HG03432 (cell line): Measurements from ENCODE around the gene BABAM2.
"Not testable (repeated sequence)": the region's sequence is repeated elsewhere in the genome, so short reads cannot be mapped to it uniquely, and the experiment has no call there.

Experiments
- ATAC-seq: cut with Tn5 transposase; IDR thresholded peaks from one replicate; pipeline ENCODE4 v1.9.1; 2021; ENCODE audit warnings: mild to moderate bottlenecking, moderate library complexity; ENCODE audit not compliant: unreplicated experiment

Gene BABAM2

DNA sequence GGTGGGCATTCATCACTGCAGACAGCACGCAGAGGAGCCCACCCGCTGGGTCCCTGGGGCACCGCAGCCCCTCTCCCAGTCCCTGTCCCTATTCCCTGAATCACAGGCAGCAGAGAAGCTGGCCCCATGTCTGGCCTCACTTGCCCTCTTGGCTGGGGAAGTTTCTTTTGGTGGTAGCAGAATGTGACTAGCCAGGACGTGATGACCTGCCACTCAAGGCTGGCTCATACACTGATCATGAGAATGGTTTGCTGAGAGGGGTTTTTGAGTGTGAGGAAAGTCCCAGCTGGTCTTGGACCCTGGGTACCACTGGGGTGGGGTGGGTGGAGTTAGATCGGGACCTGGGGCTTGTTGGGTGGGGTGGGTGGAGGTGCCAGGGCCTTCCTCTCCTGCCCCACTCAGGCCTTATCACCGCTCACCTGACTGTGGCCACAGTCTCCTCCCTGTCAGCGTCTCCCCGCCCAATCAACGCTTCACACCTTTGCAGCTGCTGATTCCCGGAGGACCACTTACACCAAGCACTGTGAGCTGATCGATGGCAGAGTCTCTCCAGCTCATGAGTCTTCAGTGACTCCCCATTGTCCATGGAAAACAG is 473.3 kb downstream of the BABAM2 start:
- no peak for ATAC-seq

DNA sequence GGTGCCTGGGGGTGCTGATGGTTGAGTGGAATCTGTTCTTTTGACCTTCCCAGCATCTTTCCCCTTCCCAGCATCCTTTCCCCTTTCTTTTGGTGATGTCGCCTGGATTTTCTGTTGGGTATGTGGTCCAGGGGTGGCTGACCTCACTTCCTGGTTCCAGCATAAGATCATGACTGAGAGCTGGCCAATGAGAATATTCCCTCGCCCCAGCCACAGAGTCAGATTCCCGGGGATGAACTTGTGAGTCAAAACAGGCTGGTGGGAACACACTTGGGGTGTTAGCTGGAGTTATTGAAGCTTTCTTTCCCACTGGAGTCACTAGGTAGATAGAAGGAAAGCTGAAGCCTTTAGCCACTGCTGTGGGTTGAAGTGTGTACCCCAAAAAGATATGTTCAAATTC is 474.1 kb downstream of the BABAM2 start:
- ATAC-seq: no peak

DNA sequence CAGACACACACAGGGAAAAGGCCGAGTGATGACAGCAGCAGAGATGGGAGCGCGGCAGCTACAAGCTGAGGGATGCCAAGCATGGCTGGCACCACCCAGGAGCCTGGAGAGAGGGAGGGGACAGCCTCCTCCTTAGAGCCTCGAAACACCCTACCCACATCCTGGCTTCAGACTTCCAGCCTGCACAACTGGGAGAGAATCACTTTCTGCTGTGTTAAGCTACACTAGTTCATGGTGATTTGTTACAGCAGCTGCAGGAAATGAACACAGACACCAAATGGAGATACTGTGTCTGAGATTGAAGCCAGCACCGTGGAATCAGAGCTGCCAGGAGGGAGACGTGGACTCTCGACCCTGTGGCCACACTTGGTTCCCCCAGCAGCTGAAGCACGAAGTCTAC is 474.6 kb downstream of the BABAM2 start:
- no peak for ATAC-seq

- ATAC-seq: no peak
Measured at GRCh38 chr2:28366149-28366495, 475.6 kb downstream of the BABAM2 start.

DNA sequence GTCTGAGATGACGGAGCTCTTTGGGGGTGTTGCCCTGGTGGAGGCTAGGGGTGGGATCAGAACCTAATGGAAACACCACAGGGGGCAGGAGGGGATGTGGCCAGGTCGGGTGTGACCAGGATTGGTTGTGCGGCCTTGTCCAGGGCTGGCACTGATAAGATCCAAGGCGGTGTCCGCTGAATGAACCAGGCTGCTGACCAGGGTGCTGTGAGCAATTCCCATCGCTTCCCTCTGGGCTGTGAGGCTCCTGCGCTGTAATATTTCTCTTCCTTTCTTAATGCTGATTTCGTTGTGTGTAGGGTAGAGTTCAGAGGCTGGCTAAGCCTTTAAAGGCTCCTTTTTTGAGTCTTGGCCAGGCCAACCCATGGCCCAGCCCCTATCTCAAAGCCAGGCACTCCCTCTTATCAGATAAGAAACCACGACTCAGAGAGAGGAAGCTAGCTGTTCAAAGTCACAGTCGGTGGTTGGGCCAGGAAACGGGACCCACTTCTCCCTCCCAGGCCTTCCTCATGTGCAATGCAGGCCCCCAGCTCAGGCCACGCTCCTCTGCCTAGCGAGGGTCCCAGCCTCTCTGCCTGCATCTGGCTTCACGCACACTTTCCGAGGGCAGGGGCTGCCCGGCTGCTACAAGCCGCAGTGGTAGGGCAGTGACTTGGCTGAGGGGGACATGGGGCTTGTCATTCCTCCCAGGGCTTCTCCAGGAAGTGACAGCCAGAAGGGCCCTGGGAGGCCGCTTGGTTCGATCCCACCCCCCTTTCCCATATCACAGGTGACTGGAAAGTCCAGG is 476.2 kb downstream of the BABAM2 start:
- no peak for ATAC-seq

- ATAC-seq: no peak
Measured at GRCh38 chr2:28367667-28368356, 477.3 kb downstream of the BABAM2 start.

- ATAC-seq: no peak
Measured at GRCh38 chr2:28368357-28368798, 477.8 kb downstream of the BABAM2 start.

DNA sequence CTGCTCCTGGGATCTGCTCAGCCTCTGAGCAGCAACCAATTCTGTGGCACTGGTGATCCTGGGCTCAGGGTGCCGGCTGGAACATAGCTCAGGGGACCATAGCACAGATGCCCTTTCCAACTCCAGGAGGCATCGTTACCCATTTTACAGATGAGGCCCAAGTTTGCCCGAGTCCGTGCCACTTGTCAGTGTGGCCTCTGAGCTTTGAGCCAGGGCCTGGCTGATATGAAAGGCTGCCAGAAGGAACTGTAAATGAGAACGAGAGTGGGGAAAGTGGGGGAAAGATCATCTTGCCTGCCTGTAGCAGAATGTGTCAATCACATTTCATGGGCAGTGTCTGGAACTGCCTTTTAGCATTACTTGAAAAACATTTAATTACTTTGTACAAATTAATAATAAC is 478.8 kb downstream of the BABAM2 start:
- no peak for ATAC-seq

GRCh38 chr2:28370354-28370753 is 479.8 kb downstream of the BABAM2 start:
- no peak for ATAC-seq

DNA sequence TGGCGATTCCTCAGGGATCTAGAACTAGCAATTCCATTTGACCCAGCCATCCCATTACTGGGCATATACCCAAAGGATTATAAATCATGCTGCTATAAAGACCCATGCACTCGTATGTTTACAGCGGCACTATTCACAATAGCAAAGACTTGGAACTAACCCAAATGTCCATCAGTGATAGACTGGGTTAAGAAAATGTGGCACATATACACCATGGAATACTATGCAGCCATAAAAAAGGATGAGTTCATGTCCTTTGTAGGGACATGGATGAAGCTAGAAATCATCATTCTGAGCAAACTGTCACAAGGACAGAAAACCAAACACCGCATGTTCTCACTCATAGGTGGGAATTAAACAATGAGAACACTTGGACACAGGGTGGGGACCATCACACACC is 481.2 kb downstream of the BABAM2 start:
- not testable (repeated sequence) for ATAC-seq

DNA sequence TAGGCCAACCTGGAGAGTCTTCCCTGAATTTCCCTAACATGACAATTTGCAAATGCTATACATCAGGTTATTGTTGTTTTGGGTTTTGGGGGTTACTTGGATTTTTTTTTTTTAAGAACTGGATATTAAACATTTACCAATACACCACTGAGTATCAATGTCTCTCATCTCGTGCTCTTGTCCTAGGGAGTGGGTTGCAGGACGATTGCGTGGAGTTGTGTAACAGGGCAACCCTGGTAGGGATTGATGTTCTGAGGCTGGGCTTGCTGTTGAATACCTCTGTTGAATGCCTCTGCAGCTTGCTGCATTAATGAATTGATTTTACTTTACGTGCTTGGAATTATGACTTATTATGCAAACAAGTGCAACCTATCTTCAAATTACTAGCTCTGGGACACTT is 483.3 kb downstream of the BABAM2 start:
- ATAC-seq: no peak

- ATAC-seq: no peak
Measured at GRCh38 chr2:28374331-28374730, 483.8 kb downstream of the BABAM2 start.

GRCh38 chr2:28375236-28375635 is 484.7 kb downstream of the BABAM2 start:
- ATAC-seq: no peak

DNA sequence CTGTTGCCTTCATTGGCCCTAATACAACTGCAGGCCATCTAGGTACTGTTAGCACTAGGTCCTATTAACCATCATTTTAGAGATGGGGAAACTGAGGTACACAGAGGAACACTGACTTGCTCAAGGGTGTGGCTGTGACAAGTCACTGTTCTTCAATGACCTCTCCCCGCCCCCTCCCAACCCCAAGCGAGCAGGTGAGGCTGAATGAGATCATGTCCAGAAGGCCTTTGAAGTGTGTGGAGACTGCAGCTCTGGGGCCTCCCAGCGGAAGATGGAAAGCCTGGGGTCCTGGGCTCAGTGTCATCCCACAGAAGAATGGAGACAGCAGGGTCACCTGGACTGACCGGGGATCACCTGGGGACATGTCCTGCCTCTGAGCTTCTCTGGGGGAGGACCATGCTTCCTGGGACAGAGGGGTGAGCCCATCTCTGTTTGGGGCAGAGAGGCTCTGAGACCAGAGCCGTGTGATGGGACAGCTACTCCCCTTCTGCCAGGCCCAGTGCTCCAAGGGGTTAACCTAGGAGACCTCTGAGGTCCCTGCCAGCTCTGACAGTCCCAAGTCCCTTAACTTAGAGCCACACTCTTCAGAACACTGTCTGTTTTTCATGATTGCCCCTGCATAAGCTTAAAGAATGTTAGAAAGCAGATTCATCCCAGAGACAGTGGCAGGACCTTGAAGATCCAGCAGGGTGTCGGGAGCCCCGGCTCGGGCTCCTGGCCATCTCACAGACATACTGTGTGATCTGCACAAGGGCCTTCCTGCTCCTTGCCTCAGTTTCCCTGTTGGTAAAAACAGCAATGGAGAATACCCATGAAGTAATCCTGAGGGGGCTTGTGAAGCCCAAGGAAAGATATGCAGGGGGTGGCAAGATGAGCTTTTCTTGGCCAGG is 485.5 kb downstream of the BABAM2 start:
- no peak for ATAC-seq

DNA sequence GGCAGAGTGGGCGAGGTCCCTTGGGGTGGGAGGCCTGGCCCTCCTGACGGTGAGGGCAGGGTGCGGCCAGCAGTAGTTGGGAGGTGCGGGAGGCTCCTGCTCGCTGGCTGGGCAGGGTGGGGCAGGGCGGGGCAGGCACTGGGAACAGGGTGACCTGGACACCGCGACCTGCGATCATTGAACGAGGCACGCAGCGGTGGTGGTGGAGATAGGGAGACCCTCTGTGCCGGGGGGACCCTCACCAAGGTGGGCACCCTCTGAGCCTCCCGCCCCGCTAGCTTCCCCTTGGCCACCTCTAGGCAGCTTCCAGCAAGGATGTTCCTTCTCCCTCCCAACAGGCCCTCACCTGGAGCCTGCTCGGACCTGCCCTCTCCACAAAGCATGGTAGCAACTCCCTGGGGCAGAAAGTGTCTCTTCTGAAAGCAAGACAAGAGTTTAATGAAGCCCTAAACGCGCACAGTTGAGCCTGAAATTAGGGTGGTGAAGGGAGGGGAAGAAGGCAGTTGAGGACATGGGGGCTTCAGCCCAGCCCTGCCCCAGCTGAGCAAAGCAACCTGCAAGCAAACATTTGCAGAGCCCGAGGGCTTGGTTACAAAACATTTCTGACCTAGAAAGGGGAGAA is 486.8 kb downstream of the BABAM2 start:
- ATAC-seq: no peak

GRCh38 chr2:28377984-28378678 is 487.6 kb downstream of the BABAM2 start:
- no peak for ATAC-seq

DNA sequence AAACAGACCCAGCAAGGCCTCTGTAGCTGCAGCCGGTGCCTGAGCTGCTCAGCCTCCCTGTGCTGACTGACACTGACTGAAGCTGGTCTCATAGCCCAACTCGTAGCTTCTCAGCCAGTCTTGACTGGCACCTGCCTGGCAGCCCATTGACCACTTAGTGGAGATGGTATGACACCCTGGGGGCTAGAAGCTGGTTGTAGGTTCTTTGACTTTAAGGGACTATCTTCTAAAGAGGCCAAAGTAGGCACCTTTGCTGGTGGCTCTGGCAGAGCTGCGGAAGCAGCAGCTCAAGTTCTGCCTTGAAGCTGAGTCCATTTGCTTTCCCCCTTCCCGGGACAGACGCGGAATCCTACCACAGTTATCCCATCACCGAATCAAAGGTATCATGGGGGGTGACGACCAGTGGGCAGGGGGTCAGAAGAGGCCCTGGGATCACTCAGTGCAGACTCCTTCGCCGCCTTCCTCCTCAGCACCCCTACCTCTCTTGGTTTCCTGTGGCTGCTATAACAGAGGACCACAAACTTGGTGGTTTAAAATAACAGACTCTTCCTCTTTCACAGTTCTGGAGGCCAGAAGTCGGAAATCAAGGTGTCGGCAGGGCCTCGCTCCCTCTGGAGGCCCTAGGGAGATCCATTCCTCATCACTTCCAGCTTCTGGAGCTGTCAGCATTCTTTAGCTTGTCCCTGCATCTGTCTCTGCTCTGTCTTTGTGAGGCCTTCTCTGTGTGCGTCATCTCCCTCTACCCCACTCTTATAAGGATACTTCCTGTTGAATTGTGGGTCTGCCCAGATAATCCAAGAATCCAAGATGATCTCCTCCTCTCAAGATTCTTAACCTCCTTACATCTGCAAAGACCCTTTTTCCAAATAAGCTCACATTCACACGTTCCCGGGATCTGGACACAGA is 488.4 kb downstream of the BABAM2 start:
- no peak for ATAC-seq

GRCh38 chr2:28380219-28380618 is 489.7 kb downstream of the BABAM2 start:
- no peak for ATAC-seq
